ENCODE data around the gene NDUFS6.

DNA sequence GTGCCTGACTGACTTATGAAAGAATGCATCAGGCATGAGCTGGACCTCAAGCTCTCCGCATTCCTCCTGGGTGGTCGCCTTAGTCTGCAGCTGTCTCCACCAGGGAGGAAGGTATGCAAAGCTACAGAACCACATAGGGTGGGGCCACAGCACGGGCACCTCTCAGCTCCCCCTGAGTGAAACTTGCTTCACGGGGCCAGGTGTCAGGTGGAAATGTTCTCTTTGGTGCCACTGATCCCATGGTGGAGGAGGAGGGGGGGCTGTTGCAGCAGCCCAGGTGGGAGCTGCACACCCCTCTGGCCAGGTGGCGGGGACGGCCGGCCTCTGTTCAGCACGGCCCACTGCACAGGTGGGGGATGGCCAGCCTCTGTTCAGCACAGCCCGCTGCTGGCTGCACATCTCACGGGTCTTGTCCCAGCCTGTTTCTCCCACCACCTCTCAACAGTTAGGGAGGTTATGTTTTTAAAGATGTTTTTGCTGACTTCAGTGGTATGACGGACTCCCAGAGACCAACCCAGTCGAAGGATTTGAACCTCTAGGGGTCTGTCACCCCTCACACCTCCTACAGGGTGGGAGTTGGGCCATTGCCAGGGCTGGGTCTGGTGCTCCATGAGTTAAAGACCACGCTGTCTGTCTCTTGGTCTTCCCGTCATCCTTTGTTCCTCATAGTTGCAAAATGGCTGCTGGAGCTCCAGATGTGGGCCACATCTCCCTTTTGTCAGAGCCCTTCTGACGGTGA lies 35.9 kb upstream of the NDUFS6 start:
- TF ChIP-seq MXI1 (IDR thresholded peaks at IDR 0.05; ENCODE audit: borderline replicate concordance, low read depth, low read length) (no peak), MAFK (IDR thresholded peaks at IDR 0.05; ENCODE audit: low read depth, low read length) (no peak), RAD21 (IDR thresholded peaks at IDR 0.05; ENCODE audit: low read length) (no peak), POLR2A (IDR thresholded peaks at IDR 0.05; ENCODE audit: low read depth, low read length) (no peak), CHD1 (IDR thresholded peaks at IDR 0.05; ENCODE audit: low read depth, low read length) (no peak), BHLHE40 (IDR thresholded peaks at IDR 0.05; ENCODE audit: low read depth, low read length) (no peak), SMC3 (IDR thresholded peaks at IDR 0.05; ENCODE audit: low read depth, low read length) (no peak), RFX5 (IDR thresholded peaks at IDR 0.05; ENCODE audit: low read depth, low read length) (no peak)
- TF ChIP-seq, protein P1, sequence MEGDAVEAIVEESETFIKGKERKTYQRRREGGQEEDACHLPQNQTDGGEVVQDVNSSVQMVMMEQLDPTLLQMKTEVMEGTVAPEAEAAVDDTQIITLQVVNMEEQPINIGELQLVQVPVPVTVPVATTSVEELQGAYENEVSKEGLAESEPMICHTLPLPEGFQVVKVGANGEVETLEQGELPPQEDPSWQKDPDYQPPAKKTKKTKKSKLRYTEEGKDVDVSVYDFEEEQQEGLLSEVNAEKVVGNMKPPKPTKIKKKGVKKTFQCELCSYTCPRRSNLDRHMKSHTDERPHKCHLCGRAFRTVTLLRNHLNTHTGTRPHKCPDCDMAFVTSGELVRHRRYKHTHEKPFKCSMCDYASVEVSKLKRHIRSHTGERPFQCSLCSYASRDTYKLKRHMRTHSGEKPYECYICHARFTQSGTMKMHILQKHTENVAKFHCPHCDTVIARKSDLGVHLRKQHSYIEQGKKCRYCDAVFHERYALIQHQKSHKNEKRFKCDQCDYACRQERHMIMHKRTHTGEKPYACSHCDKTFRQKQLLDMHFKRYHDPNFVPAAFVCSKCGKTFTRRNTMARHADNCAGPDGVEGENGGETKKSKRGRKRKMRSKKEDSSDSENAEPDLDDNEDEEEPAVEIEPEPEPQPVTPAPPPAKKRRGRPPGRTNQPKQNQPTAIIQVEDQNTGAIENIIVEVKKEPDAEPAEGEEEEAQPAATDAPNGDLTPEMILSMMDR (conservative IDR thresholded peaks at IDR 0.05; ENCODE audit: low read depth, low read length): no peak
- TF ChIP-seq, protein P2, sequence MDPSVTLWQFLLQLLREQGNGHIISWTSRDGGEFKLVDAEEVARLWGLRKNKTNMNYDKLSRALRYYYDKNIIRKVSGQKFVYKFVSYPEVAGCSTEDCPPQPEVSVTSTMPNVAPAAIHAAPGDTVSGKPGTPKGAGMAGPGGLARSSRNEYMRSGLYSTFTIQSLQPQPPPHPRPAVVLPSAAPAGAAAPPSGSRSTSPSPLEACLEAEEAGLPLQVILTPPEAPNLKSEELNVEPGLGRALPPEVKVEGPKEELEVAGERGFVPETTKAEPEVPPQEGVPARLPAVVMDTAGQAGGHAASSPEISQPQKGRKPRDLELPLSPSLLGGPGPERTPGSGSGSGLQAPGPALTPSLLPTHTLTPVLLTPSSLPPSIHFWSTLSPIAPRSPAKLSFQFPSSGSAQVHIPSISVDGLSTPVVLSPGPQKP (IDR thresholded peaks at IDR 0.05; ENCODE audit: borderline replicate concordance, low read depth, low read length): no peak

Data from IMR-90 (cell line).